Esophagus (tissue), 2 donors: ENCODE data around the gene PGM1. TPM values are rescaled to one million over a fixed set of nuclear protein-coding genes. Genes with fewer than 3 reads are reported as not detected.

ENCODE experiments used
- H3K27ac ChIP-seq, 2 donors: one replicate each; pipeline ENCODE4 v1.5.1; 2013; ENCODE audit warnings: low read depth in 2 of 2, mild to moderate bottlenecking in 2 of 2, inconsistent platforms in 1 of 2, low read length in 1 of 2, moderate library complexity in 1 of 2
- H3K27me3 ChIP-seq, 2 donors: one replicate each; pipeline ENCODE4 v1.6.1; 2013; ENCODE audit warnings: low read length in 2 of 2, control low read depth in 1 of 2, mild to moderate bottlenecking in 1 of 2; ENCODE audit not compliant: insufficient read depth in 2 of 2, control insufficient read depth in 1 of 2
- H3K36me3 ChIP-seq, 2 donors: one replicate each; pipeline ENCODE4 v1.6.1; 2013; ENCODE audit warnings: low read length in 1 of 2; ENCODE audit not compliant: control insufficient read depth in 2 of 2, insufficient read depth in 2 of 2
- H3K4me1 ChIP-seq, 2 donors: one replicate each; pipeline ENCODE4 v1.6.1; 2013; ENCODE audit warnings: low read length in 1 of 2; ENCODE audit not compliant: control insufficient read depth in 2 of 2, insufficient read depth in 2 of 2
- H3K4me3 ChIP-seq, 2 donors: one replicate each; pipeline ENCODE4 v1.5.1; 2013; ENCODE audit warnings: low read length in 2 of 2, mild to moderate bottlenecking in 2 of 2, low read depth in 1 of 2, moderate library complexity in 1 of 2
- H3K9me3 ChIP-seq, 2 donors: one replicate each; pipeline ENCODE4 v1.6.1; 2013; ENCODE audit warnings: mild to moderate bottlenecking in 2 of 2, low read depth in 1 of 2, low read length in 1 of 2, moderate library complexity in 1 of 2; ENCODE audit not compliant: control insufficient read depth in 2 of 2, insufficient read depth in 1 of 2
- WGBS, 2 donors: extraction: QIAGEN DNeasy Blood & Tissue Kit; methylation state at CpG; one replicate each; pipeline ENCODE4 v1.1.7; 2013; 5-methylcytosine and 5-hydroxymethylcytosine counted together
- polyA plus RNA-seq, 2 donors: library from polyadenylated mRNA; stranded (reverse); fragments of 200-250 nt; gene quantifications; one replicate each; pipeline ENCODE4 v1.2.3, GENCODE V29; 2013
- donor health status: healthy with polysubstance abuse.
- donor health status: Bipolar disorder and iron deficiency.

PGM1 gene
- polyA plus RNA-seq, 2 donors, result 5.4 to 28.0 TPM

DNA sequence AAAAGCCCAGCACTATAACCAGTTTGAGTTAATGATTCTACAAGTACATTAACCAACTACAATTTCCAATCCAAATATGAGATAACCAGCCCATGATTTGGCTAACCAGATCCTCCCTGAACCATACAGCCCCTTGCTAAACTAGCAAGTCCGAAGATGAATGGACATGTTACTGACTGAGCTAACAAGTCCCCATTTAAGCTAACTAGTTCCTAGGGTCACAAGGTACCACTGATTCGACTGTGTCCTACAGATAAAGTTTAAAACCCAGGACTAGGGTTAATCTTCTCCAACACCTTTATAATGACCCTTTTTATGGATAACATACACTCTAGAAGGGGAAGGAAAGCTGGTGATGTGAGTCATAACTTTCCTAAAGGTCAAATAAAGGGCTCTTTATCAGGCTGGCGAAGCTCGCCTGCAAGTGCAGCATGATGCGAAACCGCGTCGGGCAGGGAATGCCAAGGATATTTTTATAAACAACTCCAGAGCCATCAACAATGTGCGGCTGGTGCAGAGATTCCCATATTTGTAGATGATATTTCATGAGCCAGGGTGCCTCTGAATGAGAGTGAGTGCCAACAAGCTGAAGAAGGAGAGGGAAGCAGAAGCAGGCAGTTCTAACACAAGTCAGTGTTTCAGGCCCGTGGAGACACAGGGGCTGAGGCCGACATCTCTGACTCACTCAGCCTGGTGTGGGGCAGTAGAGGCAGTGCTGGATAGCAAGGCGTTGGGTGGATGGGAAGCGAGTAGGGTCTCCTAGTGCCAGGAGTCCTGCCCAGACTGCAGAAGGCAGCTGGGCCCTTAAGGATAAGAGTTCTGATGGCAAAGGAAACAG lies 105.0 kb downstream of the PGM1 start:
- Histone ChIP-seq H3K36me3 (no peaks in the 10 kb centered on the region), H3K4me1 (no peaks in the 10 kb centered on the region), H3K9me3 (no peaks in the 10 kb centered on the region), H3K4me3 (no peak overlapping the region), H3K27me3 (no peaks in the 10 kb centered on the region), H3K27ac (peak overlapping the region; percentile 6 to 34)
- WGBS, 2 donors, result 60 to 81% methylated on average over 13 of the region's 13 CpGs

DNA sequence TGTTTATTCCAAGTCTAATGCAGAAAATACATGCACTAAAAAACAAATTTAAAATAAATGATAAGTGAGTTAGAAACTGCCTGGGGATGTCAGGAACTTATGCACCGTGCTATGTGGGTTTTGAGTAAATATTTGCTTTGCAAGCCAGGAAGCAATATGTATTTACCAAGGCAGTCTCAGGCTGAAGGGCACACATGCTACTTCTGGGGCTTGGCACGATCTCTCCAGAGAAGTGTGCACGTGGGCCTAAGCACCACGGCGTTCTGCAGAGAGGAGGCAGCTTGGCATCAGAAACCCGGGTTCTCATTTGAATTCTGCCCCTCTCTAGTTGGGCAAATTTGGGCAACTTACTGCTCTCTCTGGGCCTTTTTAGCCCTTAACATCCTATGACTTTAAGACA lies 108.0 kb downstream of the PGM1 start:
- Histone ChIP-seq H3K4me1 (peaks cover 0 to 5% of the 10 kb centered on the region in 2 donors), H3K27ac (no peak overlapping the region)
- 51 to 54% methylated on average over 6 of the region's 6 CpGs for WGBS, 2 donors

DNA sequence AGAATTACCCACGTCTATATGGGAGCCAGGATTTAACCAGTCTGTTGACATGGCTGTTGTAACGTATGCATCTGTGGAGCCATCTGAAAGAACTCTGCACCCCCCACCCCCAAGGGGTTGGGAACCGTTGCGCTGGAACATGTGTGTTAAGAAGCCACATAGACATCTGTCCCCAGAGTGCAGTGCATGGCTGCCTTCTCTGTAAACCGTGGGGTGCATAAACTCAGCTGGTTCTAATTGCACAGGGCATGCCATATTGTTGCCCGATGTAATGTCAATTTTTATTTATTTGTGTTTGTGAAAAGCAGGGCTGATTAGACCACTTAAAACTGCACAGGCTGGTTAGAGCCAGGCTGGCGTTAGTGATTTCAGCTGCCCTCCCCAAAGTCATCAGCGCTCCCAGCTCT lies 110.5 kb downstream of the PGM1 start:
- H3K4me3 ChIP-seq, result no peak overlapping the region
- H3K27ac ChIP-seq, result no peak overlapping the region
- H3K9me3 ChIP-seq, result no peaks in the 10 kb centered on the region
- H3K36me3 ChIP-seq, result no peaks in the 10 kb centered on the region
- H3K4me1 ChIP-seq, result peaks cover 0 to 5% of the 10 kb centered on the region in 2 donors
- no peaks in the 10 kb centered on the region for H3K27me3 ChIP-seq
- 70 to 78% methylated on average over 8 of the region's 8 CpGs for WGBS, 2 donors

More for the DNA sequence above, 108.0 kb downstream of the PGM1 start:
- no peak overlapping the region for H3K4me3 ChIP-seq
- no peaks in the 10 kb centered on the region for H3K9me3 ChIP-seq
- H3K27me3 ChIP-seq, result no peaks in the 10 kb centered on the region
- H3K36me3 ChIP-seq, result no peaks in the 10 kb centered on the region

DNA sequence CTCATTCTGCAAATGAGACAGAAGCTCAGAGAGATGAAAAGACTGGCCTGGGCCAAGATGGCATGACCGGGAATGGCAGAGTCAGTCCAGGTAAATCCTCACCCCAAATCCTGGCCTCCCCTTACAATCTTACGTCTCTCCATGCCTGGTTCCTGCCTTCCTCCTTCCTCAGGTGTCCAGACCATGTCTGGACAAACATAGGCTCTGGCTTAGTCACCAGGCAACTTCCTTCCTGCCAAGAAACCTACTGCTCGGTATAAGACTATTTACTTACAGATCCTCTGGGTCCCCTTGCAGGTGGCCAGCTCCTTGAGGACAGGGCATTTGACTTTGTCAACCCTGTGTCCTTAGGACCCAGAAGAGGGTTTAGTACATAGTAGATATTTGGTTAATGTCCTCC lies 111.2 kb downstream of the PGM1 start:
- H3K27me3 ChIP-seq, result no peaks in the 10 kb centered on the region
- 47% methylated on average over 3 of the region's 3 CpGs for WGBS, 2 donors
- no peaks in the 10 kb centered on the region for H3K9me3 ChIP-seq
- H3K4me1 ChIP-seq, result peaks cover 0 to 5% of the 10 kb centered on the region in 2 donors
- H3K4me3 ChIP-seq, result no peak overlapping the region
- H3K27ac ChIP-seq, result peak overlapping the region in 1 of 2 donors; percentile 47
- no peaks in the 10 kb centered on the region for H3K36me3 ChIP-seq

DNA sequence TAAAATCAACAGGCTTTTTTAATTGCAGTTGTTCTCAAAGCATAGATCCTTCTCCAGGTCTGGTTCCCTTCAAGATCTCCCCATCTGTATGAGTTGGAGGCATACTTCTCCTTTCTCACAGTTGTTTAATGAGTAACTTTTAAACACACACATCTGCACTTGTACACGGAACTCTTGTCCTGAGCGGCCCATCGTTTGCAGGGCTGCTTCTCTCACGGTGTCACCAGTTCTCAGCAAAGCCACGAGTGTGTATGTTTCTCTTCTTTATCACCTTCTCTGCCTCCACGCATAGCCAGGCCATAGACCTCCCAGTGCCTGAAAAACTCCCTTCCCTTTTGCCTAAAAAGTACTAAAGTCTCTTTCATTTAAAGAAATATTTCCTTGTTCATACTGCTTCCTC lies 111.9 kb downstream of the PGM1 start:
- H3K4me1 ChIP-seq, result peaks cover 0 to 5% of the 10 kb centered on the region in 2 donors
- no peaks in the 10 kb centered on the region for H3K27me3 ChIP-seq
- 37 to 64% methylated on average over 6 of the region's 6 CpGs for WGBS, 2 donors
- no peaks in the 10 kb centered on the region for H3K9me3 ChIP-seq
- no peak overlapping the region for H3K4me3 ChIP-seq
- H3K36me3 ChIP-seq, result no peaks in the 10 kb centered on the region
- peak overlapping the region in 1 of 2 donors; percentile 59 for H3K27ac ChIP-seq

- Histone ChIP-seq H3K27me3 (no peaks in the 10 kb centered on the region), H3K4me1 (peaks cover 0 to 7% of the 10 kb centered on the region in 2 donors), H3K36me3 (no peaks in the 10 kb centered on the region), H3K27ac (no peak overlapping the region), H3K4me3 (no peak overlapping the region), H3K9me3 (no peaks in the 10 kb centered on the region)
- WGBS, 2 donors, result 86 to 87% methylated on average over 9 of the region's 9 CpGs
These were observed 116.1 kb downstream of the PGM1 start for GRCh38 chr1:63709267-63709828.

Other genes with a start within 250 kb of the PGM1 start
- 10 to 100 TPM in 1 of 2 donors, 1 to 10 TPM in 1; 8.3 to 14.1 TPM for gene ALG6, start 225.8 kb upstream of the PGM1 start, polyA plus RNA-seq
- gene ITGB3BP, start 70.2 kb upstream of the PGM1 start, polyA plus RNA-seq, result 10 to 100 TPM; 17.1 to 26.7 TPM
- gene EFCAB7, start 69.9 kb upstream of the PGM1 start, polyA plus RNA-seq, result 1 to 10 TPM; 2.0 to 2.8 TPM
- 1 to 10 TPM; 1.1 to 1.9 TPM for gene ROR1, start 180.6 kb downstream of the PGM1 start, polyA plus RNA-seq